A673 (cell line): ENCODE data around the gene CDRT15L2. TPM values are rescaled to one million over a fixed set of nuclear protein-coding genes. Genes with fewer than 3 reads are reported as not detected.
"Not testable (repeated sequence)": the region's sequence is repeated elsewhere in the genome, so short reads cannot be mapped to it uniquely, and the experiment has no call there.

ENCODE experiments used
- BruUV-seq: library from RNA; stranded (reverse); fragments of 400-500 nt; replicated peaks from 2 replicates; lab custom pipeline; 2021; lab: Mats Ljungman, UMichigan
- CTCF ChIA-PET: fragments of 300-600 bp; sonication (Branson Sonifier 250); formaldehyde crosslinking; loops from one replicate; lab custom pipeline; 2022; ENCODE audit warnings: antibody characterized with exemption; lab: Charles Lee
- POLR2A ChIA-PET: fragments of 300-600 bp; sonication (Branson Sonifier 250); formaldehyde crosslinking; loops from one replicate; lab custom pipeline; 2022; ENCODE audit warnings: antibody characterized with exemption; ENCODE audit not compliant: low non-redundant PET; lab: Charles Lee
- DNase-seq: peaks from one replicate; pipeline ENCODE4 v3.0.0-alpha.2; 2015; ENCODE audit warnings: low spot score
- H3K27ac ChIP-seq: fragments of 200-600 bp; sonication (generic); 2 replicates; pipeline ENCODE4 v1.5.1; 2016; ENCODE audit warnings: mixed run types, low read depth, mild to moderate bottlenecking, mixed read lengths, antibody characterized with exemption, low read length; ENCODE audit not compliant: poor library complexity, severe bottlenecking
- H3K27me3 ChIP-seq: fragments of 200-600 bp; sonication (generic); replicated peaks from 2 replicates; pipeline ENCODE4 v1.6.1; 2017; ENCODE audit warnings: mixed run types, low read depth, mild to moderate bottlenecking, mixed read lengths, antibody characterized with exemption, low read length; ENCODE audit not compliant: insufficient read depth, poor library complexity
- H3K36me3 ChIP-seq: fragments of 200-600 bp; sonication (generic); 2 replicates; pipeline ENCODE4 v1.6.1; 2016; ENCODE audit warnings: mixed run types, mild to moderate bottlenecking, mixed read lengths, antibody characterized with exemption, low read length; ENCODE audit not compliant: insufficient read depth, poor library complexity, severe bottlenecking
- H3K4me1 ChIP-seq: fragments of 200-600 bp; sonication (generic); 2 replicates; pipeline ENCODE4 v1.6.1; 2017; ENCODE audit warnings: mixed run types, mild to moderate bottlenecking, mixed read lengths, antibody characterized with exemption, low read length; ENCODE audit not compliant: insufficient read depth, poor library complexity, severe bottlenecking
- H3K4me3 ChIP-seq: fragments of 200-600 bp; sonication (generic); 2 replicates; pipeline ENCODE4 v1.5.1; 2016; ENCODE audit warnings: low read depth, mixed run types, mild to moderate bottlenecking, mixed read lengths, low read length; ENCODE audit not compliant: poor library complexity, severe bottlenecking
- H3K9me3 ChIP-seq: fragments of 200-600 bp; sonication (generic); 2 replicates; pipeline ENCODE4 v1.6.1; 2016; ENCODE audit warnings: mixed run types, low read depth, mild to moderate bottlenecking, mixed read lengths, antibody characterized with exemption, low read length; ENCODE audit not compliant: poor library complexity, severe bottlenecking
- EZH2 ChIP-seq: fragments of 200-600 bp; sonication (generic); IDR thresholded peaks from 2 replicates; pipeline ENCODE4 v1.6.1; 2017; ENCODE audit warnings: borderline replicate concordance, low read depth, mild to moderate bottlenecking, mixed read lengths, antibody characterized with exemption, low read length; ENCODE audit not compliant: poor library complexity, severe bottlenecking
- intact Hi-C: fragments of 100-400 bp; cut with micrococcal nuclease; formaldehyde crosslinking; loops from one replicate; pipeline ENCODE4 v1.10.0; 2022; ENCODE audit not compliant: unreplicated experiment
- total RNA-seq: library from RNA; stranded (reverse); gene quantifications from 2 replicates; pipeline ENCODE4 v1.2.3, GENCODE V29; 2021
- TF ChIP-seq, protein P1 (sequence below): fragments of 300-800, 200-600 bp; sonication (generic); conservative IDR thresholded peaks from 2 replicates; pipeline ENCODE4 v1.5.1; 2017; ENCODE audit warnings: low read depth, mild to moderate bottlenecking, antibody characterized with exemption, low read length, moderate library complexity, mixed read lengths

CDRT15L2 gene
- total RNA-seq, 1 experiment from 2014 or later, result not detected

DNA sequence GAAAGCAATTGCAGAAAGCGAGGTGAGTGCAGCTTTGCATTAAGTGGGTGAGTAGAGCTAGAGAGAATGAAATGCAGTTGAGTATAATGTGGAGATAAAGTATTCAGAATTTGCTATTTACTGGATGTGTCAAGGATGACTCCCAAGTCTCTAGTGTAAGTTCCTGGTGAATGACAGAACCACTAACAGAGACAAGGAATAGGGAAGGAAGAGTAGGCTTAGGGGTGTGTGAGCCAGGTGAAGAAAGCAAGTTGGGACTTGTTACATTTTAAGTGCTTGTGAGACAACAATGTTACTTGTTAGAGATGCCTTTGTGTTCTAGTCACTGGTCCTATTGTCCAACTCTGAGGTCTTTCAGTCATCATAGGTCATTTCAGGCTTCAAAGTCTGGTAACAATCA, 26.0 kb downstream of the CDRT15L2 start:
- H3K36me3 ChIP-seq, H3K27ac ChIP-seq, H3K9me3 ChIP-seq, H3K4me1 ChIP-seq, H3K27me3 ChIP-seq, CTCF ChIA-PET, H3K4me3 ChIP-seq, intact Hi-C loops, BruUV-seq, DNase-seq, POLR2A ChIA-PET: not testable (repeated sequence)

- H3K4me1 ChIP-seq, H3K9me3 ChIP-seq, DNase-seq, H3K4me3 ChIP-seq, intact Hi-C loops, H3K27me3 ChIP-seq, H3K36me3 ChIP-seq, POLR2A ChIA-PET, BruUV-seq, CTCF ChIA-PET, H3K27ac ChIP-seq: not testable (repeated sequence)
These were observed 30.0 kb downstream of the CDRT15L2 start for GRCh38 chr17:20609490-20609889.

DNA sequence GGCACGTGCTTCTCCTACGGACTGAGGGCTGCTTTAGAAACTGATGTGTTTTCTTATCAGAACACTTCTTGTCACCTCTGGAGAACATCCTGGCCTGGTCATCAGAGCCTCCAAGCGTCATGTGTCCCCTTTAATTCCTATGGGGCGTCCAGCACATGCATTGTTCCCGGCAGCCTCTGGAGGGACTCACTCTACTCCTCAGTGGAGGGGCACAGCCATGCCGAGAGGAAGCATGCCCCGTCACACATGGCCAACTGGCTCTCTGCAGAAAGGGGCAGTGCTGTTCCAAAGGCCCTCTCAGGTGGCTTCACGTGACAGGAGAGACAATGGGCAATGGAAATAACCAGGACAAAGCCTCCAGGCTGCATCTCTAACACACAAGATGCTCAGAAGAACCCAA, 31.8 kb downstream of the CDRT15L2 start:
- Histone ChIP-seq H3K4me1 (no peaks in the 10 kb centered on the region), H3K36me3 (no peaks in the 10 kb centered on the region), H3K27me3 (no peaks in the 10 kb centered on the region), H3K9me3 (no peaks in the 10 kb centered on the region), H3K27ac (no peak overlapping the region), H3K4me3 (no peak overlapping the region)
- DNase-seq, result no peak
- no peak for TF ChIP-seq EZH2
- TF ChIP-seq, protein P1, sequence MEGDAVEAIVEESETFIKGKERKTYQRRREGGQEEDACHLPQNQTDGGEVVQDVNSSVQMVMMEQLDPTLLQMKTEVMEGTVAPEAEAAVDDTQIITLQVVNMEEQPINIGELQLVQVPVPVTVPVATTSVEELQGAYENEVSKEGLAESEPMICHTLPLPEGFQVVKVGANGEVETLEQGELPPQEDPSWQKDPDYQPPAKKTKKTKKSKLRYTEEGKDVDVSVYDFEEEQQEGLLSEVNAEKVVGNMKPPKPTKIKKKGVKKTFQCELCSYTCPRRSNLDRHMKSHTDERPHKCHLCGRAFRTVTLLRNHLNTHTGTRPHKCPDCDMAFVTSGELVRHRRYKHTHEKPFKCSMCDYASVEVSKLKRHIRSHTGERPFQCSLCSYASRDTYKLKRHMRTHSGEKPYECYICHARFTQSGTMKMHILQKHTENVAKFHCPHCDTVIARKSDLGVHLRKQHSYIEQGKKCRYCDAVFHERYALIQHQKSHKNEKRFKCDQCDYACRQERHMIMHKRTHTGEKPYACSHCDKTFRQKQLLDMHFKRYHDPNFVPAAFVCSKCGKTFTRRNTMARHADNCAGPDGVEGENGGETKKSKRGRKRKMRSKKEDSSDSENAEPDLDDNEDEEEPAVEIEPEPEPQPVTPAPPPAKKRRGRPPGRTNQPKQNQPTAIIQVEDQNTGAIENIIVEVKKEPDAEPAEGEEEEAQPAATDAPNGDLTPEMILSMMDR, result no peak
- BruUV-seq, result no TSS peak
- ChIA-PET POLR2A (no interaction called here), CTCF (no interaction called here)
- intact Hi-C loops, result no loop called here

- no peak overlapping the region for H3K4me3 ChIP-seq
- H3K27me3 ChIP-seq, result no peaks in the 10 kb centered on the region
- TF ChIP-seq, protein P1, result no peak
- TF ChIP-seq EZH2, result no peak
- no peaks in the 10 kb centered on the region for H3K4me1 ChIP-seq
- BruUV-seq, result no TSS peak
- H3K27ac ChIP-seq, result no peak overlapping the region
- POLR2A ChIA-PET, result no interaction called here
- no peaks in the 10 kb centered on the region for H3K9me3 ChIP-seq
- CTCF ChIA-PET, result no interaction called here
- no peak for DNase-seq
- intact Hi-C loops, result no loop called here
- H3K36me3 ChIP-seq, result no peaks in the 10 kb centered on the region
These were observed 33.1 kb downstream of the CDRT15L2 start for GRCh38 chr17:20612635-20613034.
